K562 (cell line): ENCODE data around the gene SHISA7.

Experiments used
- CBX5 ChIP-seq: IDR thresholded peaks from 2 replicates; pipeline ENCODE4 v1.6.1; 2014; ENCODE audit warnings: low read depth, borderline replicate concordance
- ELF4 ChIP-seq: fragments of 450-650 bp; formaldehyde crosslinking; IDR thresholded peaks from 2 replicates; pipeline ENCODE4 v1.4.0; 2022; ENCODE audit warnings: missing genetic modification characterization
- KAT7 ChIP-seq: sonication (generic); formaldehyde crosslinking; IDR thresholded peaks from 2 replicates; pipeline ENCODE4 v1.8.0; 2022; ENCODE audit warnings: missing genetic modification reagents, mild to moderate bottlenecking, borderline replicate concordance
- SAFB2 ChIP-seq: fragments of 200-400 bp; formaldehyde crosslinking; IDR thresholded peaks from 2 replicates; pipeline ENCODE4 v1.6.1; 2018; ENCODE audit warnings: borderline replicate concordance, low read length, low read depth, moderate library complexity; ENCODE audit not compliant: severe bottlenecking
- YY1 ChIP-seq, 3 experiments: IDR thresholded peaks; 2 replicates each; pipeline ENCODE4 v1.6.1; 2011; ENCODE audit warnings: low read length in 2 of 3, mild to moderate bottlenecking in 2 of 3, moderate library complexity in 2 of 3, borderline replicate concordance in 1 of 3, control low read depth in 1 of 3, low read depth in 1 of 3; ENCODE audit not compliant: insufficient read depth in 3 of 3, insufficient replicate concordance in 2 of 3, control insufficient read depth in 1 of 3, insufficient read length in 1 of 3; ENCODE audit errors: extremely low read depth in 1 of 3
- ZFP30 ChIP-seq: fragments of 250-450 bp; sonication (Bioruptor Pico); IDR thresholded peaks from 2 replicates; pipeline ENCODE4 v1.8.0; 2022; ENCODE audit warnings: moderate library complexity, mild to moderate bottlenecking, inconsistent platforms, borderline replicate concordance
- ZNF174 ChIP-seq: fragments of 250-450 bp; sonication (Bioruptor Pico); IDR thresholded peaks from 2 replicates; pipeline ENCODE4 v1.4.0; 2020; ENCODE audit warnings: mild to moderate bottlenecking

- TF ChIP-seq CBX5 (no peak), SAFB2 (no peak), ZNF174 (CRISPR knock-in tag) (no peak), KAT7 (CRISPR knock-in tag) (0 out of 2 replicates have a peak, but pooled peaks have one; percentile 55), YY1 (IDR thresholded peaks at IDR 0.05; ENCODE audit: borderline replicate concordance in 1 of 3, control insufficient read depth in 1 of 3, extremely low read depth in 1 of 3, insufficient read depth in 3 of 3, insufficient read length in 1 of 3, insufficient replicate concordance in 2 of 3, low read depth in 1 of 3, low read length in 2 of 3) (no peak), ELF4 (CRISPR knock-in tag) (no peak), ZFP30 (no peak)
Observed at GRCh38 chr19:55452749-55453346, 9.7 kb upstream of the SHISA7 start.
